HepG2 (cell line): Measurements from ENCODE around the gene NCOA6. TPM values are rescaled to one million over a fixed set of nuclear protein-coding genes. Genes with fewer than 3 reads are reported as not detected.

ENCODE experiments used
- CEBPG ChIP-seq: IDR thresholded peaks from 2 replicates; pipeline ENCODE4 v1.6.1; 2016
- CHD2 ChIP-seq: IDR thresholded peaks from 2 replicates; pipeline ENCODE4 v1.6.1; 2011; ENCODE audit warnings: low read depth, low read length, improper control_type of control experiment
- FOXO1 ChIP-seq: sonication (generic); formaldehyde crosslinking; IDR thresholded peaks from 2 replicates; pipeline ENCODE4 v1.4.0; 2020; ENCODE audit warnings: missing genetic modification reagents
- FOXP4 ChIP-seq: sonication (generic); formaldehyde crosslinking; IDR thresholded peaks from 2 replicates; pipeline ENCODE4 v1.4.0; 2020; ENCODE audit warnings: missing genetic modification reagents
- HOXA3 ChIP-seq: sonication (generic); formaldehyde crosslinking; IDR thresholded peaks from 2 replicates; pipeline ENCODE4 v1.5.0; 2020; ENCODE audit warnings: missing genetic modification reagents
- MEIS1 ChIP-seq: sonication (generic); formaldehyde crosslinking; IDR thresholded peaks from 2 replicates; pipeline ENCODE4 v1.9.0; 2021; ENCODE audit warnings: mild to moderate bottlenecking, missing genetic modification reagents, moderate library complexity, borderline replicate concordance
- NCOA5 ChIP-seq: sonication (generic); formaldehyde crosslinking; IDR thresholded peaks from 2 replicates; pipeline ENCODE4 v1.4.0; 2020; ENCODE audit warnings: missing genetic modification reagents
- NFE2 ChIP-seq: sonication (generic); formaldehyde crosslinking; IDR thresholded peaks from 2 replicates; pipeline ENCODE4 v1.4.0; 2020; ENCODE audit warnings: missing genetic modification reagents
- NFE2L2 ChIP-seq: fragments of 150-350 bp; IDR thresholded peaks from 2 replicates; pipeline ENCODE4 v1.6.1; 2014; ENCODE audit warnings: low read length
- NFIB ChIP-seq: sonication (generic); formaldehyde crosslinking; IDR thresholded peaks from 2 replicates; pipeline ENCODE4 v1.9.0; 2021; ENCODE audit warnings: missing genetic modification reagents, mild to moderate bottlenecking, borderline replicate concordance
- PAX8 ChIP-seq: sonication (generic); formaldehyde crosslinking; IDR thresholded peaks from 2 replicates; pipeline ENCODE4 v1.8.0; 2022; ENCODE audit warnings: mild to moderate bottlenecking, missing genetic modification reagents, borderline replicate concordance
- POLR2G ChIP-seq: fragments of 200-400 bp; formaldehyde crosslinking; IDR thresholded peaks from 2 replicates; pipeline ENCODE4 v1.6.1; 2018; ENCODE audit warnings: mild to moderate bottlenecking, low read depth, low read length, moderate library complexity
- RCOR2 ChIP-seq: IDR thresholded peaks from 2 replicates; pipeline ENCODE4 v1.6.1; 2016; ENCODE audit warnings: missing biosample characterization, missing genetic modification reagents
- SALL2 ChIP-seq: sonication (generic); formaldehyde crosslinking; IDR thresholded peaks from 2 replicates; pipeline ENCODE4 v1.8.1; 2023; ENCODE audit warnings: mild to moderate bottlenecking, missing genetic modification reagents, inconsistent platforms
- TAF1 ChIP-seq: sonication (generic); formaldehyde crosslinking; IDR thresholded peaks from 2 replicates; pipeline ENCODE4 v1.4.0; 2020; ENCODE audit warnings: missing genetic modification reagents
- THYN1 ChIP-seq: sonication (generic); formaldehyde crosslinking; IDR thresholded peaks from 2 replicates; pipeline ENCODE4 v1.8.1; 2023; ENCODE audit warnings: low read depth, mild to moderate bottlenecking, moderate library complexity, missing genetic modification reagents, borderline replicate concordance
- ZNF501 ChIP-seq: sonication (generic); formaldehyde crosslinking; IDR thresholded peaks from 2 replicates; pipeline ENCODE4 v1.5.1; 2020; ENCODE audit warnings: mild to moderate bottlenecking, moderate library complexity, missing genetic modification reagents
- ZNF556 ChIP-seq: sonication (generic); formaldehyde crosslinking; IDR thresholded peaks from 2 replicates; pipeline ENCODE4 v1.4.0; 2020; ENCODE audit warnings: mild to moderate bottlenecking, missing genetic modification reagents, borderline replicate concordance
- ZNF562 ChIP-seq: sonication (generic); formaldehyde crosslinking; IDR thresholded peaks from 2 replicates; pipeline ENCODE4 v1.8.0; 2022; ENCODE audit warnings: missing genetic modification reagents, borderline replicate concordance
- polyA plus RNA-seq, 8 experiments: library from polyadenylated mRNA; depleted of rRNA in 3 of 8; stranded (reverse) in 7 of 8; unstranded in 1 of 8; fragments of >200 nt; fragmentation: Illumina TruSeq in 4 of 8; extraction: Trizol in 4 of 8; gene quantifications; 2 replicates each; pipeline versions ENCODE4 v1.2.1 to v1.2.3, GENCODE V29; 2011 to 2016; ENCODE audit warnings: low read depth in 4 of 8, missing spikeins in 1 of 8, mixed read lengths in 1 of 8; ENCODE audit not compliant: insufficient read depth in 1 of 8
- total RNA-seq, 5 experiments: library from RNA; depleted of rRNA; stranded (reverse); fragments of >200 nt; fragmentation: Illumina TruSeq; extraction: Trizol; gene quantifications; 2 replicates each; pipeline ENCODE4 v1.2.3, GENCODE V29; 2016; ENCODE audit warnings: low read depth in 1 of 5
- TF ChIP-seq, protein P1 (sequence below): IDR thresholded peaks from 2 replicates; pipeline ENCODE4 v1.6.1; 2016
- TF ChIP-seq, protein P2 (sequence below): sonication (generic); formaldehyde crosslinking; IDR thresholded peaks from 2 replicates; pipeline ENCODE4 v1.4.0; 2020; ENCODE audit warnings: missing genetic modification reagents
- TF ChIP-seq, protein P3 (sequence below): sonication (generic); formaldehyde crosslinking; IDR thresholded peaks from 2 replicates; pipeline ENCODE4 v1.4.0; 2020; ENCODE audit warnings: missing genetic modification reagents, mild to moderate bottlenecking, borderline replicate concordance
- TF ChIP-seq, protein P4 (sequence below): IDR thresholded peaks from 2 replicates; pipeline ENCODE4 v1.6.1; 2016; ENCODE audit warnings: control low read depth

The NCOA6 gene
- total and polyA plus RNA-seq, 2 of the 13 experiments (the other 11 are each of a cell fraction or from before 2014, with no cell fraction given) = 11.2 to 29.3 TPM

DNA sequence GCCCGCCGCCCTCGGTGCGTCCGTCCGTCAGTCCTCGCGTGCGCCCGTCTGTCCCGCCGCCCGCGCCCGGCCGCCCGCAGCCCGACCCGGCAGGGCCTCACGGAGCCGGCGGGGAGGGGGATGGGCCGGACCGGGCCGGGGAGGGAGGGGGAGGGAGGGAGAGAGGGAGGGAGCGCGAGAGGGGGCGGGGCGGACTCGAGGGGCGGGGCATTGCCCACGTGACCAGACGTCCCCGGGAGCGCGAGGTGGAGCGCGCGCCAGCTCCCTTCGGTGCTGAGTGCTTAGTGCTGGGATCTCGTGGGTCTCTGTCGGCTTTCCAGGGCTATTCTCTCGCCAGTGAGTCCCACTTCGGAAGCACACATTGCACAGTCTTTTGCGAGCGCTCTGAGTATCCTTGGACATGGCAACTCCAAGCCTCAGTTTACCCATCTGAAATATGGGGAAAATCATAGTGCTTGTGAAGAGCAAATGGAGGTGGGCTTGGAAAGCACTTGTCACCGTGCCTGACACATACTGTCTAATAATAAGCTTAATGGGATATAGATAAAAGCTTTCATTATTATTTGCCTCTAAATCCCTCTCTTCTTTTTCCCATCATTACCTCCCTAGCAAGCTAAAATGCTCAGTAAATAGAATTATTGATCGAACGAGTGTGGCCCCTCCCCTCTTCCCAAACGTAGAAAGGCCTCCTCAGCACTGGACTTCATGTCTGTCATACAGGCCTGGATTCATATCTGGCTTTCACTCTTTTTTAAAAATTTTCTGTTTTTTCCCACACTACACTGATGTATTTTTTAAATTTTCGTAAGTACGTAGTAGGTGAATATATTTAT, at the start of gene NCOA6 (continued):
- TF ChIP-seq FOXP4 (CRISPR knock-in tag) (0 out of 2 replicates have a peak, but pooled peaks have one; percentile 25), SALL2 (CRISPR knock-in tag) (no peak), NFE2L2 (no peak), RCOR2 (CRISPR knock-in tag) (peak; percentile 93), NFE2 (CRISPR knock-in tag) (no peak), FOXO1 (no peak), TAF1 (peak; percentile 71), ZNF501 (CRISPR knock-in tag) (peak; percentile 28; the same call in 1 of the 2 replicates), MEIS1 (0 out of 2 replicates have a peak, but pooled peaks have one; percentile 6), POLR2G (peak; percentile 88), CHD2 (peak; percentile 24; the same call in 1 of the 2 replicates), NCOA5 (no peak), PAX8 (CRISPR knock-in tag) (no peak; the same call in 1 of the 2 replicates), NFIB (CRISPR knock-in tag) (no peak), THYN1 (no peak), ZNF556 (CRISPR knock-in tag) (no peak), ZNF562 (CRISPR knock-in tag) (no peak), HOXA3 (CRISPR knock-in tag) (0 out of 2 replicates have a peak, but pooled peaks have one; percentile 12), CEBPG (CRISPR knock-in tag) (0 out of 2 replicates have a peak, but pooled peaks have one; percentile 4)
- TF ChIP-seq, protein P1, sequence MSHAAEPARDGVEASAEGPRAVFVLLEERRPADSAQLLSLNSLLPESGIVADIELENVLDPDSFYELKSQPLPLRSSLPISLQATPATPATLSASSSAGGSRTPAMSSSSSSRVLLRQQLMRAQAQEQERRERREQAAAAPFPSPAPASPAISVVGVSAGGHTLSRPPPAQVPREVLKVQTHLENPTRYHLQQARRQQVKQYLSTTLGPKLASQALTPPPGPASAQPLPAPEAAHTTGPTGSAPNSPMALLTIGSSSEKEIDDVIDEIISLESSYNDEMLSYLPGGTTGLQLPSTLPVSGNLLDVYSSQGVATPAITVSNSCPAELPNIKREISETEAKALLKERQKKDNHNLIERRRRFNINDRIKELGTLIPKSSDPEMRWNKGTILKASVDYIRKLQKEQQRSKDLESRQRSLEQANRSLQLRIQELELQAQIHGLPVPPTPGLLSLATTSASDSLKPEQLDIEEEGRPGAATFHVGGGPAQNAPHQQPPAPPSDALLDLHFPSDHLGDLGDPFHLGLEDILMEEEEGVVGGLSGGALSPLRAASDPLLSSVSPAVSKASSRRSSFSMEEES = peak; percentile 85
- TF ChIP-seq, protein P2, sequence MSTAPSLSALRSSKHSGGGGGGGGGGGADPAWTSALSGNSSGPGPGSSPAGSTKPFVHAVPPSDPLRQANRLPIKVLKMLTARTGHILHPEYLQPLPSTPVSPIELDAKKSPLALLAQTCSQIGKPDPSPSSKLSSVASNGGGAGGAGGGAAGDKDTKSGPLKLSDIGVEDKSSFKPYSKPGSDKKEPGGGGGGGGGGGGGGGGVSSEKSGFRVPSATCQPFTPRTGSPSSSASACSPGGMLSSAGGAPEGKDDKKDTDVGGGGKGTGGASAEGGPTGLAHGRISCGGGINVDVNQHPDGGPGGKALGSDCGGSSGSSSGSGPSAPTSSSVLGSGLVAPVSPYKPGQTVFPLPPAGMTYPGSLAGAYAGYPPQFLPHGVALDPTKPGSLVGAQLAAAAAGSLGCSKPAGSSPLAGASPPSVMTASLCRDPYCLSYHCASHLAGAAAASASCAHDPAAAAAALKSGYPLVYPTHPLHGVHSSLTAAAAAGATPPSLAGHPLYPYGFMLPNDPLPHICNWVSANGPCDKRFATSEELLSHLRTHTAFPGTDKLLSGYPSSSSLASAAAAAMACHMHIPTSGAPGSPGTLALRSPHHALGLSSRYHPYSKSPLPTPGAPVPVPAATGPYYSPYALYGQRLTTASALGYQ (CRISPR knock-in tag) = peak; percentile 61; the same call in 1 of the 2 replicates
- TF ChIP-seq, protein P3, sequence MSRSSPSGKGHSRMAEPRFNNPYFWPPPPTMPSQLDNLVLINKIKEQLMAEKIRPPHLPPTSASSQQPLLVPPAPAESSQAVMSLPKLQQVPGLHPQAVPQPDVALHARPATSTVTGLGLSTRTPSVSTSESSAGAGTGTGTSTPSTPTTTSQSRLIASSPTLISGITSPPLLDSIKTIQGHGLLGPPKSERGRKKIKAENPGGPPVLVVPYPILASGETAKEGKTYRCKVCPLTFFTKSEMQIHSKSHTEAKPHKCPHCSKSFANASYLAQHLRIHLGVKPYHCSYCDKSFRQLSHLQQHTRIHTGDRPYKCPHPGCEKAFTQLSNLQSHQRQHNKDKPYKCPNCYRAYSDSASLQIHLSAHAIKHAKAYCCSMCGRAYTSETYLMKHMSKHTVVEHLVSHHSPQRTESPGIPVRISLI (CRISPR knock-in tag) = no peak
- TF ChIP-seq, protein P4, sequence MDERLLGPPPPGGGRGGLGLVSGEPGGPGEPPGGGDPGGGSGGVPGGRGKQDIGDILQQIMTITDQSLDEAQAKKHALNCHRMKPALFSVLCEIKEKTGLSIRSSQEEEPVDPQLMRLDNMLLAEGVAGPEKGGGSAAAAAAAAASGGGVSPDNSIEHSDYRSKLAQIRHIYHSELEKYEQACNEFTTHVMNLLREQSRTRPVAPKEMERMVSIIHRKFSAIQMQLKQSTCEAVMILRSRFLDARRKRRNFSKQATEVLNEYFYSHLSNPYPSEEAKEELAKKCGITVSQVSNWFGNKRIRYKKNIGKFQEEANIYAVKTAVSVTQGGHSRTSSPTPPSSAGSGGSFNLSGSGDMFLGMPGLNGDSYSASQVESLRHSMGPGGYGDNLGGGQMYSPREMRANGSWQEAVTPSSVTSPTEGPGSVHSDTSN (CRISPR knock-in tag) = no peak
